HEK293 (cell line): ENCODE data around the gene ANKUB1.

Experiments
- CTCF ChIP-seq: fragments of 450-650 bp; formaldehyde crosslinking; IDR thresholded peaks from 2 replicates; pipeline ENCODE4 v1.5.1; 2016; ENCODE audit warnings: missing biosample characterization, missing genetic modification characterization
- EGR2 ChIP-seq: fragments of 450-650 bp; formaldehyde crosslinking; IDR thresholded peaks from 2 replicates; pipeline ENCODE4 v1.5.1; 2016; ENCODE audit warnings: low read depth, missing biosample characterization, missing genetic modification characterization
- GLI4 ChIP-seq: fragments of 450-650 bp; formaldehyde crosslinking; IDR thresholded peaks from 2 replicates; pipeline ENCODE4 v1.5.1; 2016; ENCODE audit warnings: missing biosample characterization, missing genetic modification characterization
- KLF7 ChIP-seq: fragments of 450-650 bp; formaldehyde crosslinking; IDR thresholded peaks from 2 replicates; pipeline ENCODE4 v1.5.1; 2016; ENCODE audit warnings: missing biosample characterization, missing genetic modification characterization, borderline replicate concordance
- REPIN1 ChIP-seq: fragments of 450-650 bp; formaldehyde crosslinking; IDR thresholded peaks from 2 replicates; pipeline ENCODE4 v1.5.1; 2017; ENCODE audit warnings: missing biosample characterization, missing genetic modification characterization, low read depth
- ZBTB1 ChIP-seq: fragments of 450-650 bp; formaldehyde crosslinking; IDR thresholded peaks from 2 replicates; pipeline ENCODE4 v1.5.1; 2016; ENCODE audit warnings: missing biosample characterization, missing genetic modification characterization
- ZNF138 ChIP-seq: fragments of 450-650 bp; formaldehyde crosslinking; IDR thresholded peaks from 2 replicates; pipeline ENCODE4 v1.5.1; 2016; ENCODE audit warnings: missing biosample characterization, missing genetic modification characterization, borderline replicate concordance
- ZNF184 ChIP-seq: fragments of 450-650 bp; IDR thresholded peaks from 2 replicates; pipeline ENCODE4 v1.5.1; 2018; ENCODE audit warnings: missing biosample characterization, mild to moderate bottlenecking, missing genetic modification characterization
- ZNF274 ChIP-seq, 2 experiments: fragments of 200-500 bp in 1 of 2; fragments of 450-650 bp in 1 of 2; sonication (Bioruptor generic) in 1 of 2; formaldehyde crosslinking in 1 of 2; IDR thresholded peaks; 2 replicates each; pipeline versions ENCODE4 v1.5.1 to v1.6.1; 2014 to 2016; ENCODE audit warnings: borderline replicate concordance in 1 of 2, inconsistent platforms in 1 of 2, low read length in 1 of 2, missing biosample characterization in 1 of 2, missing genetic modification characterization in 1 of 2
- ZNF292 ChIP-seq: fragments of 450-650 bp; formaldehyde crosslinking; IDR thresholded peaks from 2 replicates; pipeline ENCODE4 v1.5.1; 2016; ENCODE audit warnings: low read depth, missing biosample characterization, missing genetic modification characterization, borderline replicate concordance
- ZNF362 ChIP-seq: fragments of 450-650 bp; formaldehyde crosslinking; IDR thresholded peaks from 2 replicates; pipeline ENCODE4 v1.5.1; 2016; ENCODE audit warnings: missing biosample characterization, missing genetic modification characterization
- ZNF660 ChIP-seq: fragments of 450-650 bp; IDR thresholded peaks from 2 replicates; pipeline ENCODE4 v1.5.1; 2018; ENCODE audit warnings: missing biosample characterization, mild to moderate bottlenecking, missing genetic modification characterization
- ZNF830 ChIP-seq: fragments of 450-650 bp; IDR thresholded peaks from 2 replicates; pipeline ENCODE4 v1.5.0; 2018; ENCODE audit warnings: missing biosample characterization, missing genetic modification characterization, low read depth, mild to moderate bottlenecking, moderate library complexity

GRCh38 chr3:149839896-149840295, 47.5 kb upstream of the ANKUB1 start:
- TF ChIP-seq ZNF184 = no peak
- no peak for TF ChIP-seq EGR2
- TF ChIP-seq REPIN1 (tag by site-specific recombination) = no peak
- TF ChIP-seq ZBTB1 (tag by site-specific recombination) = no peak
- TF ChIP-seq ZNF274 (IDR thresholded peaks at IDR 0.05; ENCODE audit: low read length) = no peak
- no peak for TF ChIP-seq ZNF274 (tag by site-specific recombination; IDR thresholded peaks at IDR 0.05; ENCODE audit: borderline replicate concordance)
- no peak for TF ChIP-seq ZNF292 (tag by site-specific recombination)
- no peak for TF ChIP-seq ZNF362 (tag by site-specific recombination)
- TF ChIP-seq ZNF138 (tag by site-specific recombination) = no peak
- no peak for TF ChIP-seq CTCF (tag by site-specific recombination)
- no peak for TF ChIP-seq KLF7
- TF ChIP-seq GLI4 (tag by site-specific recombination) = no peak
- TF ChIP-seq ZNF660 (tag by site-specific recombination) = no peak
- TF ChIP-seq ZNF830 (tag by site-specific recombination) = no peak
